Stomach (tissue), 4 donors: ENCODE measurements around the gene LUZP2.

ENCODE experiments used
- CTCF ChIP-seq, 7 experiments: fragments of 450-650 bp in 4 of 7; fragments of 200-600 bp in 3 of 7; sonication (generic) in 3 of 7; IDR thresholded peaks; one replicate each; pipeline ENCODE4 v1.5.1; 2016 to 2019; ENCODE audit warnings: antibody characterized with exemption in 7 of 7, control low read depth in 2 of 7, mild to moderate bottlenecking in 1 of 7
- EP300 ChIP-seq: sonication (generic); formaldehyde crosslinking; IDR thresholded peaks from one replicate; pipeline ENCODE4 v1.6.1; 2017; ENCODE audit warnings: antibody characterized with exemption
- POLR2A ChIP-seq, 4 donors: fragments of 450-650 bp; IDR thresholded peaks; one replicate each; pipeline ENCODE4 v1.6.1; 2016; ENCODE audit warnings: antibody characterized with exemption in 4 of 4, control low read depth in 2 of 4, mild to moderate bottlenecking in 1 of 4, moderate library complexity in 1 of 4

DNA sequence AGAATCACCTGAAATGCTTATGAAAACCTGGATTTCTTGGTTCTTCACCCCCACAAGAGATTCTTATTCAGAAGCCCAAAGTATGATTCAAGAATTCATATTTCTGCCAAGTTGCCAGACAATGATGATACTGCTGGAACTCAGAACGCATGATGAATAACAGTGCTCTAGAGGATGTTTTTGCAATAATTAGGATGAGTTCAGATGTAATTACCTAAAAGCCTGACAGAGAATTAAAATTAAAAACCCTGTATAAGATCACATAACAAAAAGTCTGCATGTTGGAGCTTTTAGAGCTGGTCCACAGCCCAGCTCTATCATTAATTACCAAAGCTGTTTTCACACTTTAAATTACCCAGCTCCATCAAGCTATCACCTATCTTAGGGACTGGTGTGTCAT is 211.8 kb downstream of the LUZP2 start:
- TF ChIP-seq CTCF (IDR thresholded peaks at IDR 0.05) (no peak), POLR2A (IDR thresholded peaks at IDR 0.05) (no peak), EP300 (no peak)
